ENCODE data around the gene BLOC1S4. TPM values are rescaled to one million over a fixed set of nuclear protein-coding genes. Genes with fewer than 3 reads are reported as not detected.
"Not testable (repeated sequence)": the region's sequence is repeated elsewhere in the genome, so short reads cannot be mapped to it uniquely, and the experiment has no call there.

The BLOC1S4 gene
- total RNA-seq, 1 experiment from 2014 or later, result 18.9 TPM

- DNase-seq (ENCODE audit: low read depth), result no peak
Measured at GRCh38 chr4:6718932-6719610, 3.1 kb downstream of the BLOC1S4 start.

- DNase-seq (ENCODE audit: low read depth), result no peak
Measured at GRCh38 chr4:6719611-6720179, 3.7 kb downstream of the BLOC1S4 start.

GRCh38 chr4:6720202-6720699, 4.3 kb downstream of the BLOC1S4 start:
- peak; percentile 67 for DNase-seq (ENCODE audit: low read depth)

- no peak for DNase-seq (ENCODE audit: low read depth)
Measured at GRCh38 chr4:6721121-6721520, 5.1 kb downstream of the BLOC1S4 start.

- no peak for DNase-seq (ENCODE audit: low read depth)
Measured at GRCh38 chr4:6722891-6723290, 6.9 kb downstream of the BLOC1S4 start.

- DNase-seq (ENCODE audit: low read depth), result no peak
Measured at GRCh38 chr4:6723851-6724250, 7.9 kb downstream of the BLOC1S4 start.

- DNase-seq (ENCODE audit: low read depth), result no peak
Measured at GRCh38 chr4:6724421-6725111, 8.6 kb downstream of the BLOC1S4 start.

- not testable (repeated sequence) for DNase-seq (ENCODE audit: low read depth)
Measured at GRCh38 chr4:6725427-6725961, 9.5 kb downstream of the BLOC1S4 start.

- no peak for DNase-seq (ENCODE audit: low read depth)
Measured at GRCh38 chr4:6727081-6727942, 11.3 kb downstream of the BLOC1S4 start.

- DNase-seq (ENCODE audit: low read depth), result no peak
Measured at GRCh38 chr4:6727943-6728250, 11.9 kb downstream of the BLOC1S4 start.

GRCh38 chr4:6728320-6729029, 12.5 kb downstream of the BLOC1S4 start:
- no peak for DNase-seq (ENCODE audit: low read depth)

GRCh38 chr4:6730603-6731317, 14.8 kb downstream of the BLOC1S4 start:
- DNase-seq (ENCODE audit: low read depth), result no peak

GRCh38 chr4:6731318-6731675, 15.3 kb downstream of the BLOC1S4 start:
- DNase-seq (ENCODE audit: low read depth), result no peak

- no peak for DNase-seq (ENCODE audit: low read depth)
Measured at GRCh38 chr4:6731780-6732179, 15.8 kb downstream of the BLOC1S4 start.

GRCh38 chr4:6732441-6733357, 16.7 kb downstream of the BLOC1S4 start:
- peak; percentile 86 for DNase-seq (ENCODE audit: low read depth)

GRCh38 chr4:6733358-6734164, 17.6 kb downstream of the BLOC1S4 start:
- no peak for DNase-seq (ENCODE audit: low read depth)

GRCh38 chr4:6734165-6734786, 18.3 kb downstream of the BLOC1S4 start:
- no peak for DNase-seq (ENCODE audit: low read depth)

- DNase-seq (ENCODE audit: low read depth), result no peak
Measured at GRCh38 chr4:6739920-6740319, 23.9 kb downstream of the BLOC1S4 start.

All from M059J (cell line).